G401 (cell line): ENCODE measurements around the gene GPA33. TPM values are rescaled to one million over a fixed set of nuclear protein-coding genes. Genes with fewer than 3 reads are reported as not detected.
A peak's percentile ranks its signal among the peaks of the same experiment; 100 is the strongest.

Experiments
- DNase-seq: peaks from one replicate; pipeline ENCODE4 v3.0.0-alpha.2; 2015; ENCODE audit warnings: low spot score
- in situ Hi-C: cut with HindIII; loops from 2 replicates; pipeline ENCODE4 v1.10.0; 2016; ENCODE audit warnings: low sequenced_read_pairs, mixed read lengths
- total RNA-seq: library from RNA; depleted of rRNA; stranded (reverse); fragments of >200 nt; shearing (Covaris generic); gene quantifications from 2 replicates; pipeline ENCODE4 v1.2.3, GENCODE V29; 2014

Gene GPA33
- total RNA-seq, 1 experiment from 2014 or later, result 1.1 TPM

DNA sequence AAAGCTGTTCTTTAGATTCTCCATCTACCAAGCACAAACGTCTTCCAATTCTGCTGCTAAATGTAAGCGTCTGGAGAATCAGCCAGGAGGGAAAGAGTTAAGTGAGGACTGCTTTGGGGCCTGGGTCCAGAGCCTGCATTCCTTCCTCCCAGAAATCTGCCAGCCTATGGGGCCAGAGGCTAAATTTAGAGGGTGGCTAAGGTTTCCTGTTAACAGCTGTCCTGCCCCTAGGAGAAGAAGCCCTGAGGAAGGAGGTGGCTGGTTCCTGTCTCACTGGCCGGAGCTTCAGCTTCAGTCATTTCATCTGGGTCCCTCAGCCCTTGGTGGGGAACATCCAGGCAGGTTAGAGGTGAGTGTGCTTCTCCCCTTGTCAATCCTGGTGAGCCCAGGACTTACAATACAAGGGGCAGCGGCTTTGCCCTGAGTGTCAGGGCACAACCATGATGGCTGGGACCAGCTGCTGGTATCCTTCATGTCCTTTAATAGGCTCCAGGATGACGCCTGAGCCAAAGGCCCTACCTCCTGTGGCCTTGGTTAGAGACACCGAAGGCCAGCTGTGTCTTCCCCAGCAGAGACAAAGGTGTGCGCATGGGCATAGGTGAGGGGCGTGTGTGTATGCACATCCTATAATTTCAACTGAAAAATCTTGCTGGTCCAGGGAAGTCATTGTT, 3.8 kb upstream of the GPA33 start, which contains the start of gene STYXL2:
STYXL2 (plus strand) TSS at position 230 of the 671 bp plus-strand sequence. CDS start 775 bp downstream, outside the sequence.
- DNase-seq, result no peak
- in situ Hi-C loops, result no loop called here

DNA sequence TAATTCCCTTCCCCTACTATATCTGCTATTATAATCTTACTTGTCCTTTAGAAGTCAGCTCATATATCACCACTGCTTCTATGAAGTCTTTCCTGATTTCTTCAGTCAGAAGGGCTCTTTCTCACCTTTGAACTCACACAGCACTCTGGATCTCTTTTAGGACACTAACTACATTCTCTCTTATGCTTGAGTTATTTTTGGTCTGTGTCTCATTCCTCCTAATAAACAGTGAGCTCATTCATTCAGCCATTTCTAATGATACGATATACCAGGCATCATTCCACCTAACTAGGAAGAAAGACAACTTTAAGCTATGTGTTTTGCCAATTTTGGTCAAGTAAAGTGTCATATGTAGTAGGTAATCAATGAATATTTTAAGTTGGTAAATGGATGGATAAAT, 2.5 kb upstream of the GPA33 start:
- in situ Hi-C loops, result no loop called here
- no peak for DNase-seq

DNA sequence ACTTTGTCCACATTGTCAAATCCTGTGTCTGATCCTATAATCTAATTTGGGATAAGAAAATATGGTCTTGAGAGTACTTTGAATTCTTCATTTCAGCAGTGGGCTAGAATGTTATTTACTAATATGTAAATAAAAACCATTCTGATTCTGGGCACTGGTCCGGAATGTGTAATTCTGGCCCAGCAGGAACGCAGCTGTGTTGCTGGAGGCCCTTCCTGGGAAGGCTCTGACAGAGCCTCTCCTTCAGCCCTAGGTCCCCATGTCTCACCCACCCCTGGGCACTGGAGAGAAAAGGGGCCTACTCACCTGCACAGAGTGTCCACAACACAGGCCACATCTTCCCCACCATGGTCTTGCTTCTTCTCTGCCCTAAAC, 251 bp downstream of the GPA33 start:
- in situ Hi-C loops, result no loop called here
- DNase-seq, result no peak

DNA sequence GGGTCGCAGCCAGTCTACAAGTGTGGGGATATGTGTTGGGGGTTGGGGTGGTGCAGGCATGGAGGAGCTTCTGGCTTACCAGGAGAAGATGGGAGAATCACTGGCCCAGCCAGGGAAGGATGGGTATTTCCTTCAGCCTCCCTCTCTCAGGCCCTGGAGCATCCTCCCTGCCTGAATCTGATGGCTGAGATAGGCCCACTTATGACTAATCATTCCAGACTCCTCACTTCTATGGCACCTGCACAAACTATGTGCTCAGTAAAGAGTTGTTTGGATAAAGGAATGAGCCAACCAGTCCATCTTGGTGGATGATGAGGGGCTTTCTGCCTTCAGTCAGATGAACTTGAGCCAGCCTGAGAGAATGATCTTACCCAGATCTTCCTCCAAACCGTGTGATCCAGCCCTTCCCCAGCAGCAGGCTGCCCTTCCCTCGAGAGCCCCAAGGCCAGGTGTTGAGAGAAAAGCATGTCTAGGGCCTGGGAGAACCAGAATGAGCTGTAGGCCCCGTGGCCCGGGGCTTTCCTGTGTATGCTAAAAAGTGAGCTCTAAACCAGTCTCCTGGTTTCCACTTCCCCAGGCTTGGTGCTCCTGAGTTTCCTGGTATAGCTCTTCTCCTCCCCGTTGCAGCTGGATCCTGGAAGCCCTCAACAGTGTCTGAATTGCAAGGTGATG, 1.3 kb downstream of the GPA33 start:
- DNase-seq, result no peak
- in situ Hi-C loops, result no loop called here

DNA sequence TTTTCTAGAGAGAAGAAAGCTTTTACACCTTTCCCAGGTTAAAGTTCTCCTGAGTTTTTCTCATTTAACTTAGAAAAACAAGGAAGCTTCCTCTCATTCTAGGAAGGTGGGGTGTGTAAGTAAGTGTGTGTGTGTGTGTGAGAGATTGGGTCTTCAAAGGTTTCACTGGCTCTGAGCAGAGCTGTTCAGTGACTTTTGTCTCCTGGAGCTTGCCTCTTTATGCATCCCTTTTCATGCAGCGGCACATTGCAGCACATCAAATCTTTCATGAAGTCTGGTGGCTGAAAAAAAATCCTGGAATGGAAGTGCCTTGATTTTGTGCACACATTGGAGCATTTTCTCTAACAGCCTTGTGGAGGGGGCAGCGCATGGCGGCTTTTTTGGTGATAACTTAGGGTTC, 3.4 kb downstream of the GPA33 start:
- in situ Hi-C loops, result no loop called here
- DNase-seq, result no peak

DNA sequence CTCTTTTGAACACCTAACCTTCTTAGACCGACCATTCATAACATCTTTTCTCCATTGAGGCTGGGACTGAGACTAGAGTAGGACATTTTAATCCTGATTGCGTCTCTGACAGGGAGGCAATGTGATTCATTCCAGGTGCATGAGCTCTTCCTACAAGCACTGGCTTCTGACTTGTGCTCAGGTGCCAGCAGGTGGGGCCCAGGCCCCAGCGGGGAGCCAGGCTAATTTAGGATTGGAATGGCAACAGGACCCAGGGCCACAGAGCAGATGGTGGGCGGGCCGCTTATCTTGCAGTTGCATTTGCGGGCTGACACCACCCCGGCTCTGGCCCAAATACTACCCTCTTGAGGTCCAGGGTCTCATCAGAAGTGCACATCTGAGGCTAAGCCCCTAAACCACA, 4.1 kb downstream of the GPA33 start:
- in situ Hi-C loops, result no loop called here
- DNase-seq, result peak; percentile 61

DNA sequence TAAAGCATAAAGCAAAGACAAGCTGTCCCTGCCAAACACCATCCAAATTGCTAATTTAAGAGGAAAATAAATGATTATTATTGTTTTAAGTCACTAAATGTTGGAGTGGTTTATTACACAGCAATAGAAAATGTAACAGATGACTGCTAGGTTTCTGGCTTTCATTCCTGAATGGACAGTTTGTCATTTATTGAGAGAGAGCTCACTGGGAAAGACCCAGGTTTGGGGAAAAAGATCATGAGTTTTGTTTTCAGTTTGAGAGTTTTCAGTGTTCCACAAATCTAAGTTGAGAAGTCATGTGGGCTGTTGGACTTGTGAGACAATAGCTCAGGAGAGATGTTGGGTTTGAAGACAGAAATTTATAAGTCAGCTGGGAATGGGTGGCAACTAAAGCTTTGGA, 5.4 kb downstream of the GPA33 start:
- in situ Hi-C loops, result no loop called here
- DNase-seq, result no peak

DNA sequence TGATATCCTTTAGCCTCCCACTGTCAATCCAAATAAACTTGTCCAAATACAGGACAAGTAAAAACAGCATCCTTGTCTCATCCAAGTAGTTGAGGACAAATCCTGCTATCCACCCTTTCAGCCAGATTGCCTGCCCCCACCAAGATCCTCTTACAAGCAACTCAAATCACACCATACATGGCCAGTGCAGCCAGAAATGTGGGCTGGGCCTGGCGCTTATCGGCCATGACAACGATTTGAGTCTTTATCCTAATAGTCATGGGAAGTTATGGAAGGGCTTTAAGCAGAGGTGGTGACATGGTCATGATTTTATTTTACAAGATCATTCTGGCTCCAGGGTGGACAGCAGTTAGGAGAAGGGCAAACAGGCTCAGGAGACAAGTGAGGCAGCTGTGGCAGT, 6.3 kb downstream of the GPA33 start:
- in situ Hi-C loops, result no loop called here
- no peak for DNase-seq

DNA sequence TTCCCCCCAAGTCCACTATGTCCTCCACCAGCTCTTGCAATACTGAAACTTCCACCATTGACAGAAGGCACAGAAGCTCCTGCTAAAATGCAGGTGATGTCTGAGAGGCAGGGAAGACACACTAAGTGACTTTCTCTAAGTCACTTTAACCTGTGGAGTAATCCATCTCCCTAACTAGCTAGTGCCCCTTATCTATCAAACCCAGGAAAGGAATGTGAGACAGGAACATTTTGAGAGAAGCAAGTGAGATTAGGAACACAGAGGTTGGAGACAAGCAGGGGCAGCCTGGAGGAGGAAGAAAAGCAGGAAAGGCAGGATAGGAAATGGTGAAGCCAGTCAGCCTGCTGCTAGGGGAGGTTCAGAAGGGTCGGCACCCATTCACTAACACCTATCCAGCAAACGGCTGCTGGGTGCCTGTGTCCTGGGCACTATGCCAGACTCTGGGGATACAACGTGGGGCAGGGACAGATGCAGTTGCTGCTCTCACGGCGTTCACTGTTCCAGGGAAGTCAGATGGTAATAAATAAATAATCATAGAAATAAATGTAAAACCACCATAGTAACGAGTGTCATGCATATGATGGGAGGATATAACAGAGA, 7.0 kb downstream of the GPA33 start:
- DNase-seq, result no peak
- in situ Hi-C loops, result no loop called here

DNA sequence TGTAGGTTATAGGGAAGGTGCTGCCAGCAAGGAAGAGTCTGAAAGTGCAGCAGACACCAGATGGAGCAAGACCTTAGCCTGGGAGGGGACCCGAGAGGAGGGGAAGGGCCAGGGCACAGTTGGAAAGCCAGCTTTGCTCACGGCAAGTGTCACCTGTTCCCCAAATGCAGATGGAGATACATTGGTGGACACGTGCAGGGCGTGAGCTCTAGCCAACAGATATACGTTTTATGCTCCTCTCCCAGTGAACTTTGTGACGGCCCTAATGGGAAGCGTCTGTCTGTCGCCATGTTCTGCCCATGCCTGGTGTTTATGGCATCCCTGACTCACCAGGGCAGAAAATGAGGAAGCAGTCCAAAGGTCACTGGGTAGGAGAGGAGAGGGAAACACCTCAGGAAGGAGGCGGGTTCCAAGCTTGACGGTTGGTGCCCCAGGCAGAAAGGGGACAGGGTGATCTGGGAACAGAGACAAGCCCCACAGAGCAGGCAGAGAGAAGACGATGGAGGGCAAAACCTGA, 7.6 kb downstream of the GPA33 start:
- in situ Hi-C loops, result no loop called here

DNA sequence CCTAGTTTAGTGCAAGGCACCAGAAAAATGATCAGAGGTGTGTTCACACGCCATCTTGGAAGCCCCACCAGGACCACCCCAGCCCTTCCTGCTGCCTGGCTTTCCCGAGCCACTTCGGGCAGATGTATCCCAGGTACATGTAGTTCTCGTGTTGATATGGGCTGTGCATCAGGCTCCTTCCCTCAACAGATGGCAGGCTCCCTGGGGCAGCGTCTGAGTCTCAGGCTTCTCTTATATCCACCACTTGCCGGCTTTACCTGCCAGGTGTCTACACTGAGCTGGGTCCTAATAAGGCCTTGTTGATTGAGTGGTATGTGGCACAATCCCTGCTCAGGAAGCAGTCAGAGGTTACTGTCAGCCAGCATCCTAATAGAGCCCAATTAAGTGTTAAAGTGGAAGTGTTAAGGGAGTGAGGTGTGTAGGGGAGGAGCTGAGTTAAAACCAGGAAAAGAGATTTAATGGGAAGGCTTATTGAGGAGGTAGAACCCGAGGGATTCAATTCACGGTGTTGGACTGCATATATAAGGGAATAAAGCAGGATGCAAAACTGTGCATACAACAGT, 8.5 kb downstream of the GPA33 start:
- DNase-seq, result peak; percentile 87
- in situ Hi-C loops, result no loop called here

More for the DNA sequence above, 7.6 kb downstream of the GPA33 start:
- peak; percentile 68 for DNase-seq

DNA sequence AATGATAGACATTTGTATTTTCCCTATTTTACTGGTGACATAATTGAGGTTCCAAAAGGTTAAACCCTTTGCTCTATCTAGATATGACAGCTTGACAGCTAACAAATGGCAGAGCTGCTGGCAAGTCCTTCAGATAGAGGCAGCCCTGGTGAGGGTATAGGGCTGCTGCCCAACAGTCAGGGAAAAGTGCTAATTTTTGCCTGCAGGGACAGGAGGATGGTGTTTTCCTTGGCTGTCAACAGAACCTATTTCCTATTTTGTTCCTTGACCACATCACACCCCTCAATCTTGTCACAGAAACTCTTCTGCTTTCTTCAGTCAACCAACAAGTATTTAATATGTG, 12.3 kb downstream of the GPA33 start:
- peak; percentile 82 for DNase-seq
- in situ Hi-C loops, result no loop called here

DNA sequence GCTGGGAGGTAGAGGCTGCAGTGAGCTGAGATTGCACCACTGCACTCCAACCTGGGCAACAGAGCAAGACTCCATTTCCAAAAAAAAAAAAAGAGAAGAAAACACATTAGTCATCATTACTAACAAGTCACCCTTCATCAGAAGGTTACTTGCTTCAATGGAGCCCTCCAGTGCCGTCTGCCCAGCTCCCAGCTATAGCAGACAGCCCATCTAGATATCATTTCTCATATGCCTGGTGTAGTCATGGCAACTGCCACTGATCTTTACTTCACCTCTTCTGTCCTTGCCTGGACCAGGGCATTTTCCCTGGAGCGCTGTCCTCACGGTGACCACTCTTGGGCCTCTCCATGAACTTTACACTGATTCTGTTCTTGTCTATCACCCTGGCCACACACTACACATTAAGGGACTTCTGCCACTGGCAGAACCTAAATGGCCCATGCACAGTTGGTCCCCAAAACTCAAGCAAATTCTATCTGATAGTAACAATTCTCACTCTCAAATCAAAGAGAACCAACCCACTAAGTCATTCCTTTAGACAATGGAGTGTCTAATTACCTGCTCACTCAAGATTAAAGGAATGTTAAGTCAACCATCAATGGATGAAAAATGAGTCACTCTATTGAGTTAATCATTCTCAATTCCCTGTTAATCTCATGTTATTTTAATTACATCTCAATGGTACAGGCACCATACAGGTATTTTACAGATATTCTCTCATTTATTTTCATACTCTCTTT, 12.9 kb downstream of the GPA33 start:
- in situ Hi-C loops, result no loop called here
- no peak for DNase-seq

DNA sequence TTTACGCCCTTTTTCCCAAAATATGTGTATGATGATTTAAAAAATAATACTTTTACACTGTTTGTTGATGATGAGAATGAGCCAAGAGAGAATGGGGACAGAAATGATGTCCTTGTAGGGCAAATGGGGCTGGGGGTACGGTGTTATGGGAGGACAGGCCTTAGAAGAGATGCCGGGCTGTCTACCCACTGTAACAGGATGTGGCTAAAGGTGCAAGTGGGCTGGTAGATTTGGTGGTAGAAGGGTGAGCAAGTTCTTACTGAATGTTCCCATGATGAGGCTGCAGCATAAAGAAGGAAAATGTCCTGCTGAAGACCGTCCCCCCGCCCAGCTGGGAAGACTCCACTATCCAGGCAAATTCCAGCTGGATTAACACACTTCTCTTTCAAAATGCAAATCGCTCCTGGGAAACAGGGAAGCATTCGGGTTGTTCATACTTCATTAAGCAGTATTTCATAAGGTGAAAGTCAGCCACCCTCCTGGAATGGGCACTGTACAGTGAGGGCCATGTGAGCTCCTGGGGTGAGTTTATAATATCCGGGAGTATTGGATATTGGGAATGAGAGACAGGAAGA, 14.0 kb downstream of the GPA33 start:
- in situ Hi-C loops, result no loop called here
- no peak for DNase-seq

DNA sequence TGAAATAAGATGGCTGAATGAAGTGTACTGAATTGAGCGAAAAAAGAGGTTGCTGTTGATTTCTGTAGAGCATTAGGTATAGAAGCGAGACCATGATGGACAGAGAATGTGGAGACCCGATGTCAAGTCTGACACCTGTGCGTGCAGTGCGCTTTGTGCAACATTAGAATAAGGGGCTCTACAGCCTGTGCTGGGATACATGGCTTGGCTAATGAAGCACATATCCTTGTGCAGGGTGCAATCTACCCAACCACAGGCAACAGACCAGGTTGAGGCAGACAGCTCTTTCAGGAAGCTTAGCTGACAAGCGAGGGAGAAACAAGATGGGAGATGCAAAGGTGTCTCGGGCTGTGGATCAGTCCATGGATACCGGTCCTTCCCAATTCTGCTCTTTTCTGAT, 18.9 kb downstream of the GPA33 start:
- in situ Hi-C loops, result loop anchor here (25.0 kb wide), 1 partner anchor 341 kb away; no protein-coding TSS in a partner anchor
- DNase-seq, result no peak

DNA sequence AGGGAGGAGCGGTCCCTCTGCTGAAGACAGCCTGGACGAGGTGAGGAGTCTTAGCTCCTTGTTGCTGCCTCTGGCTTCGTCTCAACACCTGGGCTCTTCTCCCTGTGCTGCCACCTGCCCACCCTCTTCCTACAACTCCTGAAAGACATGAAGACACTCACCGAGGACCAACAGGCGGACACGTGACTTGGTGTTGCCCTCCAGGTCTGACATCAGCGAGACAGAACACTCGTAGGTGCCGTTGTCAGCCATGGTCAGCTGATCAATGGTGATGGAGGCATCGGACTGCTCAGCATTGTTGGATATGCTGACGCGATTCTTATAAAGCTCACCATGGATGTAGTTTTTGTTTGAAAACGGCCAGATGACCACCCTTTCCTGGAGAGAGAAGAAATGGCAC, 21.4 kb downstream of the GPA33 start:
- DNase-seq, result no peak
- in situ Hi-C loops, result loop anchor here (10.0 to 25.0 kb wide), 2 partner anchors 344 to 486 kb away; partner anchors contain the start of gene CREG1

DNA sequence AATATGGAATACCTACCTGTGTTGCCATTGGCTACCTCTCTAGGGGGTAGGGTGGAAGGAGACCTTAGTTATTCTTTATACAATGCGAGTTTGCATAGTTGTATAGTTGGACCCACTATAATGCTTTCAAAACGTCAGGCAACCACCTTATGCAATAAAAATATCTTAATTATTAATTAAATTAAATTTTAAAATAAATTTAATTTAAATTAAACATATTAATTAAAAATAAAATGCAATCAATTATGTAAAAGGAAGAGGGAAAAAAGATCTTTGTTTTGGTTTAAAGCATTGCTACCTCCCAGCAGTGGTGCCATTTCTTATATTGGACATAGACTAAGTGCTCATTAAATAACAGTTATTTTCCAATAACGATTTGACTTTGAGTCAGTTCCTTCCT, 22.3 kb downstream of the GPA33 start:
- no peak for DNase-seq
- in situ Hi-C loops, result loop anchor here (10.0 to 25.0 kb wide), 2 partner anchors 344 to 487 kb away; partner anchors contain the start of gene CREG1

DNA sequence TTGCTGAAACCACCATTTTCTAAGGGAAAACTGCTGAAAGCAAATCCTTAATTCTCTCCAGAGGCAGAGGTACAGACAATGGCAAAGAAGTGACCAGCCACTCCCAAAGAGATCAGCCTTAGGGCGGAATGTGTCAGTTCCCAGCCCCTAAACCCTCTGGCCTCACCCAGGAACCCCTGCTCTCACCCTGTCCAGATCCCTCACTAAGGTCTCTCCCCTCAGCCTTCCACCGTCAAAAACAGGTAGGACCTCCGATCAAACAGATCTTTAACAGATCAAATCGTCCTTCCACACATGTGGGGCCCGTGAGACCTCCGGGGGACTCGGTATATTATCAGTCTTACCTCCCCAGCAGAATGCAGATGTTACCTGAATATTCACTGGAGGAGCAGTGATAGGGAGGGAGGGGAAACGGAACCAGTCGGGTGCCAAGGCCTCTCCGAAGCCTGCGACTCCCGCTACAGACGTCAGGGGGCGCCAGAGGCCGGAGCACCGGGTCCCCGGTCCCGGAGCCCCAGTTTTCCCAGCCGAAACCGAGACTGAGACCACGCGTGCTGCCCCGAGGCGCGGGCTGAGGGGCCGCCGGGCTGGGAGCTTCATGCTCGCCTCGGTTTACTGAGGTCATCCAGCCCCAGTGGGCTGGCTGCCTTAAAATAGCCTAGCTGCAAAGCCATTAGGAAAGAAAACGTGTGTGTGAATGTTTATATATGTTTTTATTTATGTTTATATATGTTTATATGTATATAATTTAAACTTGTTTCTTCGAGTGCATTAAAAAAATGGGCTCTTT, 23.6 kb downstream of the GPA33 start:
- in situ Hi-C loops, result loop anchor here (10.0 to 25.0 kb wide), 2 partner anchors 346 to 488 kb away; partner anchors contain the start of gene CREG1
- DNase-seq, result peak; percentile 79
